Activated CD8-positive, alpha-beta memory T cell treated with anti-CD3 and anti-CD28 coated beads, Interleukin-2, amount 50 U/mL, for 4 hours (primary cell): Measurements from ENCODE around the gene MYO7A.
A peak's percentile ranks its signal among the peaks of the same experiment; 100 is the strongest.

Source experiments
- DNase-seq: peaks from one replicate; pipeline ENCODE4 v3.0.0-alpha.2; 2020

Gene MYO7A

GRCh38 chr11:77187776-77188632, 60.0 kb downstream of the MYO7A start:
- DNase-seq: peak; percentile 69

GRCh38 chr11:77188633-77189491, 60.8 kb downstream of the MYO7A start:
- no peak for DNase-seq

GRCh38 chr11:77189588-77190210, 61.7 kb downstream of the MYO7A start:
- no peak for DNase-seq

- DNase-seq: no peak
Observed at GRCh38 chr11:77190331-77191075, 62.5 kb downstream of the MYO7A start.

GRCh38 chr11:77191429-77191822, 63.4 kb downstream of the MYO7A start:
- no peak for DNase-seq

- peak; percentile 54 for DNase-seq
Observed at GRCh38 chr11:77191823-77192495, 63.9 kb downstream of the MYO7A start.

DNA sequence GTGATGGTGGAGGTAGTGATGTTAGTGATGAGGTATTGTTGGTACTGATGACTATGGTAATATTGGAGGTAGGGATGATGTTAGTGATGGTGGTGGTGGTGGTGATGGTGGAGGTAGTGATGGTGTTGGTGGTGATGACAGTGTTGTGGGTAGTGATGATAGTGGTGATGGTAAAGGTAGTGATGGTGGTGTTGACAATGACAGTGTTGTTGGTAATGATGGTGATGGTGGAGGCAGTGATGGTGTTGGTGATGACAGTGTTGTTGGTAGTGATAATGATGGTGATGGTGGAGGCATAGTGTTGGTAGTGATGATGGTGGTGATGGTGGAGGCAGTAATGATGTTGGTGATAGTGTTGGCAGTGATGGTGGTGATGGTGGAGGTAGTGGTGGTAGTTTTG, 65.1 kb downstream of the MYO7A start:
- DNase-seq: no peak

- no peak for DNase-seq
Observed at GRCh38 chr11:77193911-77194830, 66.1 kb downstream of the MYO7A start.

DNA sequence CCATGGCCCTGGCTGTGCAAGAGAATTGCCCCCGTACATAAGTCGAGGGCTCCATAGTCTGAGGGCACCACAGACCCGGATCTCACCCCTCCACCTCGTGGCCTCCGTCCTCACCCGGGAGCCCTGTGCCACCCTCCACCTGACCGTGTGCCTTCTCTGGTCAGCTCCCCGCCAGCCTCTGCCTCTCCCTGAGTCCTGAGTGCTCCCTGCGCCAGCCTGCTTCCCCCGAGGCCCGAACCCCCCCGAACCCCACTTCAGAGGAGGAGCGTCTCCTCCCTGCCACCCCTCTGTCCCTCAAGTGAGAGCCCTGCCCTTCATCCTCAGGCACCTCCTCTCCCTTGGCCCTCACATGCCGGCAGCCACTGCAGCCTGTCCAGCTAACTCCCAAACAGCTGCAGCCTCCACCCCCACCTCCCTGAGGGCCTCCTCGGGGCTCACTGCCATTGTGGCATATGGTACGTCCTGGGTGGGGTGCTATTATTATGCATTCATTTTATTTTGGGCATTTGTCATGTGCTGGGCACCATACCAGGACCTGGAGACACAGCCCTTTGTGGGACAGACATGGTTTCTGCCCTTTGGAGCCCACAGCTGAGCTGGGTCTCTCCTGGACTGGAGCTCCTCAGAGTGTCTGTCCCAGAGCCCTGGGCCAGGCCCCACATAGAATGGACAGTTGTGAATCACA, 67.2 kb downstream of the MYO7A start:
- no peak for DNase-seq

- DNase-seq: no peak
Observed at GRCh38 chr11:77196961-77197360, 68.9 kb downstream of the MYO7A start.

GRCh38 chr11:77197626-77198320, 69.7 kb downstream of the MYO7A start:
- DNase-seq: peak; percentile 9

- peak; percentile 13 for DNase-seq
Observed at GRCh38 chr11:77198440-77198849, 70.4 kb downstream of the MYO7A start.

DNA sequence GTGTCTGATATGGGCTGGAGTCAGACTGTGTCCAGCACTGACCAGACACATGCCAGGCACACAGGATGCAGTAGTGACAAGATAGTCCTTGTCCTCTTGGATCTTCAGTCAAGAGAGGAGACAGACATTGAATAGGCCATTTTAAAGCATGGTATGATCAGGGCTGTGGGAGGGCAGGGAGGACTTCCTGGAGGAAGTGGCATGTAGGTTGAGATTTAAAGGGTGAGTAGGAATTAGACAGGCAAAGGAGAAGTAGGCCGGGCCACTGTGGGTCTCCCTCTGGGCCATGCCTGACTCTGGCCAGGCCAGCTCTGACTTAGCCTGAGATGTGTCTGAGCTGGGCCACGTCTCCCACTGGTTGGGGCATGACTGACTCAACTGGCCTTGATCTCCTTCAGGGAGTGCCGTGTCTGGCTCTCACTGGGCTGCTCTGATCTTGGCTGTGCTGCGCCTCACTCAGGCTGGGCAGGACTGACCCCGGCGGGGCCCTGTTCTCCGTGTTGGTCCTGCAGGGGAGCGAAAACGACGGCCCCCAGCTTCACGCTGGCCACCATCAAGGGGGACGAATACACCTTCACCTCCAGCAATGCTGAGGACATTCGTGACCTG, 71.2 kb downstream of the MYO7A start:
- DNase-seq: peak; percentile 8

- peak; percentile 10 for DNase-seq
Observed at GRCh38 chr11:77200351-77201268, 72.6 kb downstream of the MYO7A start.

DNA sequence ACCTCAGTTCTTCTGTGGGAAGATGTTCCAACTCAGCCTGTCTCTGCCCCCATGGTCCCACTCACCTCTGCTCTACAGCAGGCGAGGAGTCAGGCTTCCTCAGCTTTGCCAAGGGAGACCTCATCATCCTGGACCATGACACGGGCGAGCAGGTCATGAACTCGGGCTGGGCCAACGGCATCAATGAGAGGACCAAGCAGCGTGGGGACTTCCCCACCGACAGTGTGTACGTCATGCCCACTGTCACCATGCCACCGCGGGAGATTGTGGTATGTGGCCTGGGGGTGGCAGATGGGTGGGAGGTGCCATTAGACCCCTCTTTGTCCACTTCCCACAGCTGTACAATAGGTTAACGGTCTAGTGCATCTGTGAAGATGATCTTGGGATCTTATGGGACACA, 73.3 kb downstream of the MYO7A start:
- no peak for DNase-seq

DNA sequence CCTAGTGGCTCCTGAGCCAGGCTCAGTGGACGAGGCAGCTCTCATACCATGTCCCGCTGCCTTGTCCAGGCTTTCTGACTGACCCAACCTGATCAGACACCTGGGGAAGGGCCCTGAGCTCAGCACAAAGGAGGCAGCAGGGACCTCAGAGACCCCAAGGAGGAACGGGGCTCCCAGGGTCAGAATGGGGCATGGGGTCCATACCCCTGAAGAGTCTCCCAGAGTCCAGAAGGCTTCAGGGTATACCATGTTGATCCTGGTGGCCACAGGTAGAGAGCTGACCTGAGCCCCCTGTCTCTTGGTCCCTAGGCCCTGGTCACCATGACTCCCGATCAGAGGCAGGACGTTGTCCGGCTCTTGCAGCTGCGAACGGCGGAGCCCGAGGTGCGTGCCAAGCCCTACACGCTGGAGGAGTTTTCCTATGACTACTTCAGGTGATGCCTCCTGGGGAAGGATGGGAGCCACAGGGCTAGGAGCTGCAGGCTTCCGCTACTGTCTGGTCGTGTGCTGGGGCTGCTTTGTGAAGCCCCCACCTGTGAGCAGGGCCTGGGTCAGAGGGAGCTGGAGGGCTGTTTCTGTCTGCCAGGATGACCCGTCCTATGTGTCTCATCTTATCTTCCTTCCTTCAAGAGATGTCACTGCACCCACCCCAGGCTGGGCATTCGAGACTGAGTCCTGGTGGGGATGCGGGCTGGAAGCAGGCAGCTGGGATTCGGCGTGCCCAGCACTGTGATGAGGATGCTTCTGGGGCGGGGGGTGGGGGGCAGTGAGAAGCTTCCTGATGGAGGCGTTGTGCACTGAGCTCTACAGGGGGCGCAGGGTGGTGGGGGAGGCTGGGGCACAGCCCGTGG, 74.2 kb downstream of the MYO7A start:
- peak; percentile 13 for DNase-seq
